NCI-H446 treated with DMSO at 0.1 percent for 48 hours (cell line): ENCODE measurements around the gene SF1.

Experiments
- DNase-seq: peaks from one replicate; lab custom pipeline; 2025; lab: John Stamatoyannopoulos, UW

Gene SF1

GRCh38 chr11:64801561-64802369, 23.4 kb upstream of the SF1 start:
- DNase-seq, result no peak

- DNase-seq, result no peak
Measured at GRCh38 chr11:64801158-64801464, 22.8 kb upstream of the SF1 start.

GRCh38 chr11:64800303-64801157, 22.2 kb upstream of the SF1 start:
- no peak for DNase-seq

- no peak for DNase-seq
Measured at GRCh38 chr11:64799623-64800302, 21.4 kb upstream of the SF1 start.

GRCh38 chr11:64799256-64799622, 20.9 kb upstream of the SF1 start:
- DNase-seq, result no peak

DNA sequence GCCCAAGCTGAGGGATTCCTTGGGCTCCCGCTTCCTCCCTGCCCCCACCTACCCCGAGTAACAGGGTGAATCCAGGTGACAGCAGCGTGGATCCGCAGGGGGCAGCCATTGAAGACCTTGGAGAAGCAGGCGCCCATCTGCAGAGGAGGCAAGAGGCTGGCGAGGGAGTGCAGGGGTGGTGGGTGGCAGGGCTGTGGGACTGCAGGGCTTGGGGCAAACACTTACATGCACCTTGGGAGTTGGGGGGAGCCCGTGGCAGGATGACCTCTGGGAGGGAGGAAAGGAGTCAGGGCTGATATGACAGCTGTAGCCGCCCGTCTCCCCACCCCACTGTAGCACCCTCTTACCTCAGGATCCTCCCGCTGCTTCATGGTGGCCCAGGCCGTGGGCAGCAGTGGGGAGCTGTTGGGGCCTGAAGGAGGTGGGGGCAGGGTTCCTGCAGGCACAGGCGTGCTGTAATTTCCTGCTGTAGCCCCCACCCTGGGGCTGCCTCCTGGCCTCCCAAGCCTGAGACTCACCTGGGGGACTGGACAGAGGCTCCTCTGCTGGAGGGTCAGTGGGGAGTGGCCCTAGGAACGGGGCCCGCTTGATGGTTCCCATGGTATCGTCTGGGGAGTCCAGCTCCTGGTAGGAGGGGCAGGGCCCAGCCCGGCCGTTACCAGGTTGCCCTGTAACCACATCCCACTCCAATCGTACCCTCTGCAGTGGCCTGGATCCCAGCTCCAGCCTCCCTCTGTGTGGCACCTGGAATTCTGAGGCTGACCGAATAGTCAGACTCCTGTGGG, 18.6 kb upstream of the SF1 start:
- no peak for DNase-seq

GRCh38 chr11:64796047-64796756, 17.9 kb upstream of the SF1 start:
- no peak for DNase-seq

DNA sequence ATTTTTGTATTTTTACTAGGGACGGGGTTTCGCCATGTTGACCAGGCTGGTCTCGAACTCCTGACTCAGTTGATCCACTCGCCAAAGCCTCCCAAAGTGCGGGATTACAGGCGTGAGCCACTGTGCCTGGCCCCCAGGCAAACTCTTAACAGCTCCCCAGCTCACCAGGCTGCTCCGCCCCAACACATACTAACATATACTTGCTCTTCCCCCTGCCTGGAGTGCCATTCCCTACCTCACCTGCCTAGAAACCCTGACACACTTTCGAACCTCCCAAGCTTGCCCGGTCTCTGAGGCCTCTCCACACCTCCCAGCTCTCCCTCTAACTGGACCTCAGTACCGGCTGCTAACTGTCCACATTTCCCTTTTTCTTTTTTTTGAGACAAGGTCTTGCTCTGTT, 16.2 kb upstream of the SF1 start:
- DNase-seq, result no peak

GRCh38 chr11:64793271-64794160, 15.2 kb upstream of the SF1 start:
- DNase-seq, result no peak

DNA sequence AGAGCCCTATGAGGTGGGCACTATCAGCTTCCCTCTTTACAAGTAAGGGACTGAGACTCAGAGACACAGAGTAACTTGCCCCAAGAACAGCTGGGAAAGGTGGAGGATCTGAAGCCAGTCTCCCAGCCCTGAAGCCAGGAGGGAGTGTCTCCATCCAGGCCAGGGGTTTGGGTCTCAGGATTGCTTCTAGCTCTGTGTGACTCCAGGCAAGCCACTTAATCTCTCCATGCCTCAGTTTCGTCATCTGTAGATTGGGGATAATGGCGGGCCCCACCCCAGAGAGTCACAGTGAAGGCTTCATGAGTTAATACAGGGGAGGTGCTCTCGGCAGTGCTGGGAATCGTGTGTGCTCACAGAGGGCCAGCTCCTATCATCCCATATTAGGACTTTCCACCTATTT, 14.1 kb upstream of the SF1 start:
- DNase-seq, result no peak

DNA sequence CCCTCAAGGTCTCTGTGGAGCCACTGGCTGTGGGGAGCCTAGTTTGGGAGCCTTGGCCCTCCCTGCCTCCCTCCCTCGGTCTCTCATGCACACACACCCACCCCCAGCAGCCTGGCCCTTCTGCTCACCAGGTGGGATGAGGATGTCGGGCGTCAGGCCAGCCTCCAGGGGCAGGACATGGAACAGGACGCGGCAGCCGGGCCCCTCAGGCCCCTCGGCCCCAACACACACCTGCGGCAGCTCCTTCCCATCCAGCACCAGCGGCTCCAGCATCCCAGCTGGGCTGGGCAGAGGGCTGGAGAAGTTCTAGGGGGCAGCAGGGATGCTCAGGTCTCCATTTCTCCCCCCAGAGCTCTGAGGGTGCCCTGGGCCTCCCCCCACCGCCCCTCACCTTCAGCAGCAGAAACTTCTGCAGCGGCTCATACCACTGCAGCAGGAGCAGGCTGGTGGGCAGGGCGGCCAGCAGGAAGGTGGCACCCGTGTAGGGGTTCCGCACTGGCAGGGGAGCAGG, 13.5 kb upstream of the SF1 start:
- DNase-seq, result no peak

- DNase-seq, result no peak
Measured at GRCh38 chr11:64790205-64791095, 12.1 kb upstream of the SF1 start.

DNA sequence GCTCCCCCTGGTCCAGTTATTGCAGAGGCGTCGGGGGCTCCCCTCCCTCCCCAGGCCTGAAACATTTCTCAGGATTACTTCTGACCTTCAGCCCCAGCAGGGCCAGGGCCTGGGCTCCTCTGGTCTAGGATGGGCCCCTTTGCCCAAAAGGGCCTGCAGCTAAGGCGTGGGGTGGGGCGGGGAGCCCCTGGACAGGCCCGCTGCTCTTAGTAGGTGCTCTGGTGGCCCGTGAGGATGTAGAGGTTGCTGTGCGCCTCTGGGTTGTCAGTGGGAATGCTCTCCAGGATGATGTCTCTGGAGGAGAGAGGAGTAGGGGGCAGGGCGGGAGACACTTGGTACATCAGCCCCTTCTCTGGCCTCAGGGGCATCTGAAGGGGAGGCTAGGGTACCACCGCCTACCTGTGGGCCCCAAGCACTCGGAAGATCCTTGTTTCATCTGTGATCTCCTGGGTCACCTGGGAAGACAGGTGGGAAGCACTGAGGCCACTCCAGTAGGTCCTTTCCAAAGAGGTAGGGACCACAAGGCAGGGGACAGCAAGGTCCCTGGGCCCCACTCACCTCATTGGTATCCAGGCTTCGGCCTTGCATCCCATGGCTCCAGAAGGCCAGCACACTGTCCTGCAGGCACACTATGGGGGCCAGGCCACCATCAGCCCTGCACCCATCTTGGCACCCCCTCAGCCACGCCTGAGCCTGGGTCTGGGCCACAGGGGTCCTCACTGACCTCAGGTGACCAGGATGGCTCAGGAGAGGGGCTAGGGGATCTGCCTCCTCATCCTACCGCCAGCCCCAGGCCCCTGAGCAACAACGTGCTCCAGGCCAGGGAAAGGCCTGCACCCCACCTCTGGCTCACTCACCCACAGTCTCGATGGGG, 11.2 kb upstream of the SF1 start:
- DNase-seq, result no peak

- no peak for DNase-seq
Measured at GRCh38 chr11:64788321-64789215, 10.2 kb upstream of the SF1 start.

- no peak for DNase-seq
Measured at GRCh38 chr11:64787526-64788320, 9.4 kb upstream of the SF1 start.

GRCh38 chr11:64786308-64786707, 8.0 kb upstream of the SF1 start:
- DNase-seq, result no peak
